ENCODE measurements around the gene NYNRIN. TPM values are rescaled to one million over a fixed set of nuclear protein-coding genes. Genes with fewer than 3 reads are reported as not detected.

Gene NYNRIN
- polyA plus RNA-seq, 1 donor from 2014 or later: 5.7 TPM

GRCh38 chr14:24362241-24362960 is 36.4 kb upstream of the NYNRIN start:
- Histone ChIP-seq H3F3A (ENCODE audit: insufficient read depth, low read length, poor library complexity, severe bottlenecking) (no peaks in the 10 kb centered on the region), H3K79me2 (replicated peaks; ENCODE audit: insufficient read depth, low read length) (no peaks in the 10 kb centered on the region), H3K9ac (ENCODE audit: low read length) (no peak overlapping the region), H3K27ac (ENCODE audit: low read length) (no peak overlapping the region), H3K4me3 (ENCODE audit: low read length) (no peak overlapping the region), H3K27me3 (ENCODE audit: insufficient read depth, low read depth, low read length) (peaks cover 24% of the 10 kb centered on the region), H4K20me1 (ENCODE audit: insufficient read depth) (no peaks in the 10 kb centered on the region), H3K9me2 (ENCODE audit: insufficient read depth, low read length) (no peaks in the 10 kb centered on the region), H3K9me3 (ENCODE audit: low read length) (no peaks in the 10 kb centered on the region), H3K36me3 (ENCODE audit: insufficient read depth, low read length) (no peaks in the 10 kb centered on the region), H3K4me2 (ENCODE audit: low read length) (no peak overlapping the region), H2AFZ (ENCODE audit: low read depth, low read length) (no peak overlapping the region)
- TF ChIP-seq, protein P1, sequence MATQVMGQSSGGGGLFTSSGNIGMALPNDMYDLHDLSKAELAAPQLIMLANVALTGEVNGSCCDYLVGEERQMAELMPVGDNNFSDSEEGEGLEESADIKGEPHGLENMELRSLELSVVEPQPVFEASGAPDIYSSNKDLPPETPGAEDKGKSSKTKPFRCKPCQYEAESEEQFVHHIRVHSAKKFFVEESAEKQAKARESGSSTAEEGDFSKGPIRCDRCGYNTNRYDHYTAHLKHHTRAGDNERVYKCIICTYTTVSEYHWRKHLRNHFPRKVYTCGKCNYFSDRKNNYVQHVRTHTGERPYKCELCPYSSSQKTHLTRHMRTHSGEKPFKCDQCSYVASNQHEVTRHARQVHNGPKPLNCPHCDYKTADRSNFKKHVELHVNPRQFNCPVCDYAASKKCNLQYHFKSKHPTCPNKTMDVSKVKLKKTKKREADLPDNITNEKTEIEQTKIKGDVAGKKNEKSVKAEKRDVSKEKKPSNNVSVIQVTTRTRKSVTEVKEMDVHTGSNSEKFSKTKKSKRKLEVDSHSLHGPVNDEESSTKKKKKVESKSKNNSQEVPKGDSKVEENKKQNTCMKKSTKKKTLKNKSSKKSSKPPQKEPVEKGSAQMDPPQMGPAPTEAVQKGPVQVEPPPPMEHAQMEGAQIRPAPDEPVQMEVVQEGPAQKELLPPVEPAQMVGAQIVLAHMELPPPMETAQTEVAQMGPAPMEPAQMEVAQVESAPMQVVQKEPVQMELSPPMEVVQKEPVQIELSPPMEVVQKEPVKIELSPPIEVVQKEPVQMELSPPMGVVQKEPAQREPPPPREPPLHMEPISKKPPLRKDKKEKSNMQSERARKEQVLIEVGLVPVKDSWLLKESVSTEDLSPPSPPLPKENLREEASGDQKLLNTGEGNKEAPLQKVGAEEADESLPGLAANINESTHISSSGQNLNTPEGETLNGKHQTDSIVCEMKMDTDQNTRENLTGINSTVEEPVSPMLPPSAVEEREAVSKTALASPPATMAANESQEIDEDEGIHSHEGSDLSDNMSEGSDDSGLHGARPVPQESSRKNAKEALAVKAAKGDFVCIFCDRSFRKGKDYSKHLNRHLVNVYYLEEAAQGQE (IDR thresholded peaks at IDR 0.05; ENCODE audit: borderline replicate concordance): no peak
- TF ChIP-seq SMC3 (conservative IDR thresholded peaks at IDR 0.05; ENCODE audit: poor library complexity) (no peak), EP300 (conservative IDR thresholded peaks at IDR 0.05; ENCODE audit: poor library complexity, severe bottlenecking) (no peak), MXI1 (conservative IDR thresholded peaks at IDR 0.05; ENCODE audit: poor library complexity, severe bottlenecking) (no peak), TAF1 (IDR thresholded peaks at IDR 0.05; ENCODE audit: low read depth) (no peak), POLR2AphosphoS5 (IDR thresholded peaks at IDR 0.05) (no peak), RAD21 (conservative IDR thresholded peaks at IDR 0.05) (no peak), EZH2 (IDR thresholded peaks at IDR 0.05; ENCODE audit: borderline replicate concordance, insufficient read depth, low read length, poor library complexity, severe bottlenecking) (no peak)
- TF ChIP-seq, protein P2, sequence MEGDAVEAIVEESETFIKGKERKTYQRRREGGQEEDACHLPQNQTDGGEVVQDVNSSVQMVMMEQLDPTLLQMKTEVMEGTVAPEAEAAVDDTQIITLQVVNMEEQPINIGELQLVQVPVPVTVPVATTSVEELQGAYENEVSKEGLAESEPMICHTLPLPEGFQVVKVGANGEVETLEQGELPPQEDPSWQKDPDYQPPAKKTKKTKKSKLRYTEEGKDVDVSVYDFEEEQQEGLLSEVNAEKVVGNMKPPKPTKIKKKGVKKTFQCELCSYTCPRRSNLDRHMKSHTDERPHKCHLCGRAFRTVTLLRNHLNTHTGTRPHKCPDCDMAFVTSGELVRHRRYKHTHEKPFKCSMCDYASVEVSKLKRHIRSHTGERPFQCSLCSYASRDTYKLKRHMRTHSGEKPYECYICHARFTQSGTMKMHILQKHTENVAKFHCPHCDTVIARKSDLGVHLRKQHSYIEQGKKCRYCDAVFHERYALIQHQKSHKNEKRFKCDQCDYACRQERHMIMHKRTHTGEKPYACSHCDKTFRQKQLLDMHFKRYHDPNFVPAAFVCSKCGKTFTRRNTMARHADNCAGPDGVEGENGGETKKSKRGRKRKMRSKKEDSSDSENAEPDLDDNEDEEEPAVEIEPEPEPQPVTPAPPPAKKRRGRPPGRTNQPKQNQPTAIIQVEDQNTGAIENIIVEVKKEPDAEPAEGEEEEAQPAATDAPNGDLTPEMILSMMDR (IDR thresholded peaks at IDR 0.05; ENCODE audit: poor library complexity, severe bottlenecking): no peak

- Histone ChIP-seq H3K4me3 (ENCODE audit: low read length) (no peak overlapping the region), H3K9me2 (ENCODE audit: insufficient read depth, low read length) (no peaks in the 10 kb centered on the region), H3K27me3 (ENCODE audit: insufficient read depth, low read depth, low read length) (peaks cover 28% of the 10 kb centered on the region), H3K36me3 (ENCODE audit: insufficient read depth, low read length) (no peaks in the 10 kb centered on the region), H3K9ac (ENCODE audit: low read length) (no peak overlapping the region), H3K79me2 (replicated peaks; ENCODE audit: insufficient read depth, low read length) (no peaks in the 10 kb centered on the region), H2AFZ (ENCODE audit: low read depth, low read length) (no peak overlapping the region), H3K4me2 (ENCODE audit: low read length) (no peak overlapping the region), H3K27ac (ENCODE audit: low read length) (no peak overlapping the region), H3K9me3 (ENCODE audit: low read length) (no peaks in the 10 kb centered on the region), H3F3A (ENCODE audit: insufficient read depth, low read length, poor library complexity, severe bottlenecking) (no peaks in the 10 kb centered on the region), H4K20me1 (ENCODE audit: insufficient read depth) (no peaks in the 10 kb centered on the region)
- TF ChIP-seq POLR2AphosphoS5 (IDR thresholded peaks at IDR 0.05) (no peak), MXI1 (conservative IDR thresholded peaks at IDR 0.05; ENCODE audit: poor library complexity, severe bottlenecking) (no peak), TAF1 (IDR thresholded peaks at IDR 0.05; ENCODE audit: low read depth) (no peak)
- TF ChIP-seq, protein P1 (IDR thresholded peaks at IDR 0.05; ENCODE audit: borderline replicate concordance): no peak
Measured at GRCh38 chr14:24363401-24363800, 35.4 kb upstream of the NYNRIN start.

Measured in neural cell (in vitro differentiated cells).